SJCRH30 (cell line): ENCODE measurements around the gene CCDC194. TPM values are rescaled to one million over a fixed set of nuclear protein-coding genes. Genes with fewer than 3 reads are reported as not detected.

ENCODE experiments used
- DNase-seq, 2 experiments: peaks; one replicate each; pipeline ENCODE4 v3.0.0-alpha.2; 2015 to 2020
- H3K27ac ChIP-seq: fragments of 250-450 bp; sonication (Bioruptor Pico); 2 replicates; pipeline ENCODE4 v1.5.1; 2020; ENCODE audit warnings: mild to moderate bottlenecking, moderate library complexity
- H3K27me3 ChIP-seq: fragments of 250-450 bp; sonication (Bioruptor Pico); 2 replicates; pipeline ENCODE4 v1.5.1; 2020; ENCODE audit warnings: mild to moderate bottlenecking, moderate library complexity
- H3K36me3 ChIP-seq: fragments of 250-450 bp; sonication (Bioruptor Pico); 2 replicates; pipeline ENCODE4 v1.5.1; 2020; ENCODE audit warnings: mild to moderate bottlenecking, moderate library complexity
- H3K4me1 ChIP-seq: fragments of 250-450 bp; sonication (Bioruptor Pico); 2 replicates; pipeline ENCODE4 v1.5.1; 2020; ENCODE audit warnings: mild to moderate bottlenecking, moderate library complexity
- H3K4me3 ChIP-seq: fragments of 250-450 bp; sonication (Bioruptor Pico); 2 replicates; pipeline ENCODE4 v1.5.1; 2020; ENCODE audit warnings: mild to moderate bottlenecking, moderate library complexity
- H3K9me3 ChIP-seq: fragments of 250-450 bp; sonication (Bioruptor Pico); replicated peaks from 2 replicates; pipeline ENCODE4 v1.5.1; 2020; ENCODE audit warnings: mild to moderate bottlenecking, moderate library complexity
- total RNA-seq: library from RNA; depleted of rRNA; stranded (reverse); fragments of >200 nt; shearing (Covaris generic); gene quantifications from 2 replicates; pipeline ENCODE4 v1.2.3, GENCODE V29; 2014; rRNA removed

Gene CCDC194
- total RNA-seq: not detected in 2 replicates

- no peak within 1 kb of the TSS for H3K27ac ChIP-seq
- H3K27me3 ChIP-seq: no peaks in the 10 kb centered on the region
- H3K4me1 ChIP-seq: 0 out of 2 replicates have a peak, but pooled peaks cover 3% of the 10 kb centered on the region
- no peaks in the 10 kb centered on the region; the same call in 1 of the 2 replicates for H3K9me3 ChIP-seq
- DNase-seq: no peak
- no peak within 1 kb of the TSS for H3K4me3 ChIP-seq
- H3K36me3 ChIP-seq: no peaks in the 10 kb centered on the region
Observed at GRCh38 chr19:17393914-17394313, at the start of gene CCDC194. Gene CCDC194 (minus strand): TSS chr19:17394196. CDS start chr19:17394158, 38 bp downstream.

GRCh38 chr19:17441241-17442021 is 47.4 kb upstream of the CCDC194 start:
- peak overlapping the region; percentile 23; the same call in 1 of the 2 replicates for H3K27ac ChIP-seq
- no peaks in the 10 kb centered on the region for H3K27me3 ChIP-seq
- DNase-seq: peak; percentile 54 to 73
- peaks cover 9% of the 10 kb centered on the region; the same call in 1 of the 2 replicates for H3K4me1 ChIP-seq
- H3K36me3 ChIP-seq: no peaks in the 10 kb centered on the region
- no peak overlapping the region for H3K4me3 ChIP-seq
- H3K9me3 ChIP-seq: no peaks in the 10 kb centered on the region

GRCh38 chr19:17436874-17437267 is 42.9 kb upstream of the CCDC194 start:
- Histone ChIP-seq H3K4me3 (no peak overlapping the region), H3K36me3 (no peaks in the 10 kb centered on the region), H3K9me3 (no peaks in the 10 kb centered on the region), H3K27me3 (no peaks in the 10 kb centered on the region), H3K27ac (no peak overlapping the region), H3K4me1 (peaks cover 7% of the 10 kb centered on the region; the same call in 1 of the 2 replicates)
- DNase-seq: no peak

- H3K9me3 ChIP-seq: no peaks in the 10 kb centered on the region
- H3K27ac ChIP-seq: no peak overlapping the region
- H3K27me3 ChIP-seq: no peaks in the 10 kb centered on the region
- H3K4me1 ChIP-seq: peaks cover 1% of the 10 kb centered on the region; the same call in 1 of the 2 replicates
- no peak overlapping the region for H3K4me3 ChIP-seq
- no peaks in the 10 kb centered on the region for H3K36me3 ChIP-seq
- DNase-seq: no peak
Observed at GRCh38 chr19:17436094-17436873, 42.3 kb upstream of the CCDC194 start.

GRCh38 chr19:17435218-17435617 is 41.2 kb upstream of the CCDC194 start:
- no peak overlapping the region for H3K4me3 ChIP-seq
- no peak for DNase-seq

GRCh38 chr19:17431417-17431816 is 37.4 kb upstream of the CCDC194 start:
- H3K27me3 ChIP-seq: peaks cover 14% of the 10 kb centered on the region
- H3K4me1 ChIP-seq: no peaks in the 10 kb centered on the region
- no peak overlapping the region for H3K4me3 ChIP-seq
- DNase-seq: no peak
- H3K27ac ChIP-seq: no peak overlapping the region
- H3K36me3 ChIP-seq: no peaks in the 10 kb centered on the region
- H3K9me3 ChIP-seq: no peaks in the 10 kb centered on the region

More at GRCh38 chr19:17435218-17435617, 41.2 kb upstream of the CCDC194 start:
- H3K36me3 ChIP-seq: no peaks in the 10 kb centered on the region
- H3K27me3 ChIP-seq: no peaks in the 10 kb centered on the region; the same call in 1 of the 2 replicates
- no peaks in the 10 kb centered on the region for H3K4me1 ChIP-seq
- H3K9me3 ChIP-seq: no peaks in the 10 kb centered on the region
- no peak overlapping the region for H3K27ac ChIP-seq

GRCh38 chr19:17429641-17430113 is 35.7 kb upstream of the CCDC194 start:
- H3K27ac ChIP-seq: no peak overlapping the region
- H3K4me3 ChIP-seq: no peak overlapping the region
- H3K4me1 ChIP-seq: peaks cover 6% of the 10 kb centered on the region; the same call in 1 of the 2 replicates
- H3K27me3 ChIP-seq: peaks cover 14% of the 10 kb centered on the region
- no peak for DNase-seq
- H3K36me3 ChIP-seq: no peaks in the 10 kb centered on the region
- H3K9me3 ChIP-seq: no peaks in the 10 kb centered on the region

GRCh38 chr19:17424743-17425365 is 30.9 kb upstream of the CCDC194 start:
- no peaks in the 10 kb centered on the region for H3K36me3 ChIP-seq
- H3K27me3 ChIP-seq: peaks cover 11% of the 10 kb centered on the region
- no peak overlapping the region for H3K27ac ChIP-seq
- no peaks in the 10 kb centered on the region for H3K9me3 ChIP-seq
- peak; percentile 84 for DNase-seq
- no peak overlapping the region for H3K4me3 ChIP-seq
- H3K4me1 ChIP-seq: peaks cover 6% of the 10 kb centered on the region; the same call in 1 of the 2 replicates

GRCh38 chr19:17423429-17424208 is 29.6 kb upstream of the CCDC194 start:
- peaks cover 11% of the 10 kb centered on the region for H3K4me1 ChIP-seq
- 0 out of 2 replicates have a peak, but pooled peaks cover 6% of the 10 kb centered on the region for H3K27me3 ChIP-seq
- no peak overlapping the region for H3K4me3 ChIP-seq
- no peaks in the 10 kb centered on the region for H3K9me3 ChIP-seq
- no peak for DNase-seq
- H3K36me3 ChIP-seq: no peaks in the 10 kb centered on the region
- H3K27ac ChIP-seq: no peak overlapping the region

GRCh38 chr19:17421942-17422341 is 27.9 kb upstream of the CCDC194 start:
- Histone ChIP-seq H3K27me3 (no peaks in the 10 kb centered on the region), H3K36me3 (no peaks in the 10 kb centered on the region), H3K4me3 (no peak overlapping the region), H3K27ac (no peak overlapping the region), H3K9me3 (no peaks in the 10 kb centered on the region), H3K4me1 (peaks cover 11% of the 10 kb centered on the region)
- no peak for DNase-seq

- Histone ChIP-seq H3K4me1 (peaks cover 11% of the 10 kb centered on the region), H3K36me3 (no peaks in the 10 kb centered on the region), H3K9me3 (no peaks in the 10 kb centered on the region), H3K4me3 (peak overlapping the region; percentile 68), H3K27me3 (no peaks in the 10 kb centered on the region), H3K27ac (no peak overlapping the region; the same call in 1 of the 2 replicates)
- DNase-seq: peak; percentile 29 to 31
Observed at GRCh38 chr19:17420475-17420924, 26.5 kb upstream of the CCDC194 start.

GRCh38 chr19:17419621-17420474 is 25.9 kb upstream of the CCDC194 start, which contains the start of gene MVB12A:
Gene MVB12A (plus strand): TSS chr19:17420047. CDS start chr19:17420136, 89 bp downstream.
- no peaks in the 10 kb centered on the region for H3K9me3 ChIP-seq
- H3K4me3 ChIP-seq: peak within 1 kb of the TSS; percentile 68
- DNase-seq: peak; percentile 99
- H3K27ac ChIP-seq: peak within 1 kb of the TSS; percentile 39
- H3K36me3 ChIP-seq: no peaks in the 10 kb centered on the region
- no peaks in the 10 kb centered on the region for H3K27me3 ChIP-seq
- H3K4me1 ChIP-seq: peaks cover 6% of the 10 kb centered on the region

GRCh38 chr19:17419154-17419620 is 25.2 kb upstream of the CCDC194 start:
- Histone ChIP-seq H3K4me3 (peak overlapping the region; percentile 68), H3K36me3 (no peaks in the 10 kb centered on the region), H3K9me3 (no peaks in the 10 kb centered on the region), H3K27me3 (no peaks in the 10 kb centered on the region), H3K4me1 (peaks cover 5% of the 10 kb centered on the region), H3K27ac (peak overlapping the region; percentile 39)
- DNase-seq: peak in 1 of 2 experiments; percentile 38
